Superior temporal gyrus (tissue), 1 donor: Measurements from ENCODE around the gene NOG.

ENCODE experiments used
- DNase-seq: peaks from one replicate; pipeline ENCODE4 v3.0.0-alpha.2; 2016; ENCODE audit errors: extremely low spot score

The NOG gene

GRCh38 chr17:56636265-56636664 is 42.8 kb downstream of the NOG start:
- no peak for DNase-seq

DNA sequence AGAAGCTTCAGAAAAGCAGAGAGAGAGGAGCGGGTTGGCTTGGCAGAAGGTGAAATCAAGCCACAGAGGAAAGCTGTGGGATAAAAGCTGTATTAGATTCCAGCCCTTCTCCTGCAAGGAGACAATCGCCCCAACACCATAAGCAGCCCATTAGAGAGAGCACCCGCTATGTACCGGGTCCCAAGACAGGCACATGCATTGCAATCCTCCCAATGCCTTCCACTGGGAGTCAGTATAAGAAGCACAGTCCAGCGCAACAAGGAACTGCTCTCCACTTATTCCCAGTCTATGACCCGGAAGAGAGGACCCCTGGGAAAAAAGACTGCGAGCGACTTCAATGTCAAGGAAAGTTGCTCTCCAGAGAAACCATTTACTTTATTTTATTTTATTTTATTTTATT is 43.8 kb downstream of the NOG start:
- no peak for DNase-seq

- no peak for DNase-seq
Measured at GRCh38 chr17:56638591-56639051, 45.1 kb downstream of the NOG start.

DNA sequence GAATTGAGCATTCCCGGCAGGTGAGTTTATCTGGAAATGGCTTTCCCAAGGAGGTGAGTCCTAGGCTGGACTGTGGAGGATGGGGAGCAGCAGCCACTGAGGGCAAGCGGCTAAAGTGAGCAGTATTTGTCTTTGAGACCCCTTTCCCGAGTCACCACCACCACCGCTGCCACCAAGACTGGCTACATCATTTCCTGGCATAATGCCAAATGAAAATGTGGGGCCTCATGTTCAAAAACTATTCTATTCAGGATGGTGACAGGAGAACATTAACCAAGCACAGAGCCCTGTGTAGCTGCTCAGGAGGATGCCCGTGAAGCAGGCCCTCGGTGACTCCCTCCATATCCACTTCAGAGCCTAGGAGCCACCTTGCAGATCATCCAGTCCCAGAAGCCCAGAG is 46.0 kb downstream of the NOG start:
- no peak for DNase-seq

- DNase-seq: no peak
Measured at GRCh38 chr17:56640116-56640515, 46.6 kb downstream of the NOG start.

DNA sequence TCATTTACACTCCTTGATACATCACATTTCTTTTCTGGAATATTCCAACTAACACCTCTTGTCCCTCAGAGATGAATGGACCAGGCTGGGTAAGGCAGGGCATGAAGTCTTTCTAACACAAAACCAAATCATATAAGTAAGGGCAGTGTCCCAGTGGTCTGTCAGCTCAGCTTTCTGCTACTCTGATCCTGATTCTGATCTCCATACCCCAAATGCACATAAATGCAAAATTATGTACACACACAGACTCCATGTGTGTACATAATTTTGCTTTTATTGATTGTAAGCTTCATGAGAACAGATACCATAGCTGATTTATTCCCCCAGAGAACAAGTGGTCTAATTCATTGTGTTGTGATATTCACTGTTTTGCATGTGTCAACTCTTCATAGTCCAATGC is 47.9 kb downstream of the NOG start:
- DNase-seq: no peak

- no peak for DNase-seq
Measured at GRCh38 chr17:56641894-56642293, 48.4 kb downstream of the NOG start.

DNA sequence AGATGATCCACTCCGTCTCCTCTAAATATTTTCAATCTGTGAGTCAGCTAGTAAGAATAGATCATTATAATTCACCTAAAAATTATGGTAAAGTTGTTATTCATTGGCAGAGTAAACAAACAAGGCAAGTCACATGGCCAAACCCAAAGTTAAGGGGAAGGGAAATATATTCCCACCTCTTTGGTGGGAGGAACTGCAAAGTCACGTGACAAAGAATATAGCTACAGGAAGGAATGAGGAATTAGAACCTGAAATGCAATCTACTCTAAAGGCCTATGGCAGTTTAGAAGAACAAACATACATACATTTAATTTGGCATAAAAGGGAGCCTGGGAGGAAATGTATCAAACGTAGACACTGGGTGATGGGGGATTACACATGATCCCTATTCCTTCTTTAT is 48.9 kb downstream of the NOG start:
- DNase-seq: no peak
